Ovary (tissue), 9 donors: ENCODE results near the gene UGT1A4. TPM values are rescaled to one million over a fixed set of nuclear protein-coding genes. Genes with fewer than 3 reads are reported as not detected.

ENCODE experiments used
- DNase-seq, 5 donors: peaks; one replicate each; pipeline ENCODE4 v3.0.0-alpha.2; 2019 to 2020
- H3K27ac ChIP-seq, 2 donors: fragments of 200-600 bp; one replicate each; pipeline versions ENCODE4 v1.5.1 to v1.8.0; 2019 to 2022
- H3K27me3 ChIP-seq: fragments of 200-600 bp; one replicate; pipeline ENCODE4 v1.8.0; 2022
- H3K36me3 ChIP-seq: fragments of 200-600 bp; sonication (generic); one replicate; pipeline ENCODE4 v1.5.1; 2019
- H3K4me1 ChIP-seq: one replicate; pipeline ENCODE4 v1.8.1; 2013; ENCODE audit warnings: mild to moderate bottlenecking, moderate library complexity; ENCODE audit not compliant: insufficient read depth
- H3K4me3 ChIP-seq: fragments of 200-600 bp; sonication (generic); one replicate; pipeline ENCODE4 v1.5.1; 2017
- H3K9me3 ChIP-seq, 2 donors: fragments of 200-600 bp in 1 of 2; sonication (generic) in 1 of 2; one replicate each; pipeline versions ENCODE4 v1.5.1 to v1.8.1; 2013 to 2019; ENCODE audit warnings: mild to moderate bottlenecking in 1 of 2, moderate library complexity in 1 of 2
- CTCF ChIP-seq, 3 donors: fragments of 450-650 bp in 2 of 3; fragments of 200-600 bp in 1 of 3; IDR thresholded peaks; one replicate each; pipeline versions ENCODE4 v1.5.1 to v1.8.0; 2016 to 2022; ENCODE audit warnings: antibody characterized with exemption in 3 of 3, mild to moderate bottlenecking in 1 of 3
- EP300 ChIP-seq: sonication (generic); formaldehyde crosslinking; IDR thresholded peaks from one replicate; pipeline ENCODE4 v1.6.1; 2017; ENCODE audit warnings: antibody characterized with exemption
- POLR2A ChIP-seq: fragments of 450-650 bp; IDR thresholded peaks from one replicate; pipeline ENCODE4 v1.6.1; 2017; ENCODE audit warnings: antibody characterized with exemption, mild to moderate bottlenecking, moderate library complexity
- WGBS, 3 donors: extraction: QIAGEN DNeasy Blood & Tissue Kit in 1 of 3; methylation state at CpG; one replicate each; pipeline versions ENCODE4 v1.1.5 to v1.1.7; 2013 to 2017; 5-methylcytosine and 5-hydroxymethylcytosine counted together
- intact Hi-C, 4 donors: fragments of 100-400 bp; cut with DNase I; formaldehyde crosslinking; loops; one replicate each; pipeline versions ENCODE4 v1.11.0 to v1.15.1; 2022 to 2023
- polyA plus RNA-seq, 2 donors: library from polyadenylated mRNA; stranded (reverse); fragments of 200-250 nt in 1 of 2; fragments of 350-450 nt in 1 of 2; fragmentation: Illumina TruSeq in 1 of 2; extraction: RNeasy Lipid Tissue Mini Kit (QIAGEN cat#74804) in 1 of 2; gene quantifications; one replicate each; pipeline ENCODE4 v1.2.3, GENCODE V29; 2013 to 2014
- total RNA-seq, 7 donors: library from RNA; depleted of rRNA in 2 of 7; stranded (reverse); fragments of >200 nt in 2 of 7; fragmentation: NEBNext Ultra II Directional in 3 of 7; extraction: Animal tissue kit (Norgen Biotek cat#: 25700) in 3 of 7; gene quantifications; one replicate each; pipeline versions ENCODE4 v1.1.0 to v1.2.4, GENCODE V29; 2016 to 2023
- donor health status: DM: no; HTN: no; CAD: no; lungs with moderate emphysema.
- donor health status: DM: no; HTN: no; CAD: no.
- donor health status: Bipolar disorder and iron deficiency.
- donor health status: DM: yes; HTN: yes; CAD: no.
- donor health status: DM: no; HTN: no; CAD: no.
- donor health status: DM: yes; HTN: yes; CAD: no.

Gene UGT1A4
- total and polyA plus RNA-seq, 9 donors = 0.11 to 0.36 TPM; not detected in 7

- TF ChIP-seq POLR2A (no peak), EP300 (no peak), CTCF (IDR thresholded peaks at IDR 0.05) (no peak)
Measured at GRCh38 chr2:233691443-233692433, 26.8 kb upstream of the UGT1A4 start.

GRCh38 chr2:233692648-233693047 lies 25.9 kb upstream of the UGT1A4 start, which contains the start of gene UGT1A6:
Gene UGT1A6, plus strand, starts transcription at chr2:233692890. Its CDS starts 115 bp downstream, at chr2:233693005.
- TF ChIP-seq POLR2A (no peak), EP300 (no peak), CTCF (IDR thresholded peaks at IDR 0.05) (no peak)
- Histone ChIP-seq H3K9me3 (no peaks in the 10 kb centered on the region), H3K27ac (no peak within 1 kb of the TSS), H3K4me3 (no peak within 1 kb of the TSS), H3K27me3 (no peaks in the 10 kb centered on the region), H3K4me1 (no peaks in the 10 kb centered on the region), H3K36me3 (no peaks in the 10 kb centered on the region)
- DNase-seq = no peak
- WGBS, 3 donors = 76 to 88% (median 85%) methylated on average over 4 of the region's 4 CpGs
- intact Hi-C loops = no loop called here

More at GRCh38 chr2:233691443-233692433, 26.8 kb upstream of the UGT1A4 start:
- Histone ChIP-seq H3K27ac (no peak overlapping the region), H3K27me3 (no peaks in the 10 kb centered on the region), H3K36me3 (no peaks in the 10 kb centered on the region), H3K4me1 (no peaks in the 10 kb centered on the region), H3K4me3 (no peak overlapping the region), H3K9me3 (no peaks in the 10 kb centered on the region)
- no peak for DNase-seq
- intact Hi-C loops = no loop called here
- 79 to 90% (median 80%) methylated on average over 11 of the region's 11 CpGs for WGBS, 3 donors

- no peak overlapping the region for H3K27ac ChIP-seq
- no peak for TF ChIP-seq EP300
- no peak for TF ChIP-seq POLR2A
- no peak for TF ChIP-seq CTCF (IDR thresholded peaks at IDR 0.05)
- 73 to 84% (median 79%) methylated on average over 6 of the region's 6 CpGs for WGBS, 3 donors
- no peaks in the 10 kb centered on the region for H3K9me3 ChIP-seq
- H3K4me3 ChIP-seq = no peak overlapping the region
- intact Hi-C loops = no loop called here
- H3K27me3 ChIP-seq = no peaks in the 10 kb centered on the region
- no peaks in the 10 kb centered on the region for H3K4me1 ChIP-seq
- DNase-seq = no peak
- H3K36me3 ChIP-seq = no peaks in the 10 kb centered on the region
Measured at GRCh38 chr2:233693963-233694362, 24.6 kb upstream of the UGT1A4 start.

- H3K4me1 ChIP-seq = no peaks in the 10 kb centered on the region
- TF ChIP-seq EP300 = no peak
- TF ChIP-seq CTCF (IDR thresholded peaks at IDR 0.05) = no peak
- no peak for TF ChIP-seq POLR2A
- no peaks in the 10 kb centered on the region for H3K9me3 ChIP-seq
- no peak overlapping the region for H3K27ac ChIP-seq
- intact Hi-C loops = no loop called here
- 62 to 80% (median 68%) methylated on average over 4 of the region's 4 CpGs for WGBS, 3 donors
- H3K27me3 ChIP-seq = no peaks in the 10 kb centered on the region
- H3K4me3 ChIP-seq = no peak overlapping the region
- no peak for DNase-seq
- H3K36me3 ChIP-seq = no peaks in the 10 kb centered on the region
Measured at GRCh38 chr2:233698740-233699139, 19.8 kb upstream of the UGT1A4 start.
